Activated CD4-positive, alpha-beta memory T cell treated with anti-CD3 and anti-CD28 coated beads, Interleukin-2, amount 10 ng/mL, durations not matched to agents 7 days and 5 days (primary cell): ENCODE results near the gene MRTFA. TPM values are rescaled to one million over a fixed set of nuclear protein-coding genes. Genes with fewer than 3 reads are reported as not detected.
A peak's percentile ranks its signal among the peaks of the same experiment; 100 is the strongest.
"Not testable (repeated sequence)": the region's sequence is repeated elsewhere in the genome, so short reads cannot be mapped to it uniquely, and the experiment has no call there.

Experiments
- CTCF ChIA-PET: fragments of 350-600 bp; sonication (Branson Sonifier 250); formaldehyde crosslinking; loops from one replicate; lab custom pipeline; 2021; ENCODE audit warnings: antibody characterized with exemption, inconsistent platforms; lab: Charles Lee
- POLR2A ChIA-PET: fragments of 350-600 bp; sonication (Branson Sonifier 250); formaldehyde crosslinking; loops from one replicate; lab custom pipeline; 2021; ENCODE audit warnings: antibody characterized with exemption; lab: Charles Lee
- DNase-seq: peaks from one replicate; pipeline ENCODE4 v3.0.0-alpha.2; 2020
- H3K27ac Mint-ChIP-seq: one replicate; pipeline ENCODE4 v1.8.0; 2021; ENCODE audit warnings: mild to moderate bottlenecking, mixed read lengths
- H3K27me3 Mint-ChIP-seq: one replicate; pipeline ENCODE4 v1.8.0; 2021; ENCODE audit warnings: mixed read lengths
- H3K36me3 Mint-ChIP-seq: one replicate; pipeline ENCODE4 v1.8.0; 2021; ENCODE audit warnings: low read depth, mixed read lengths
- H3K4me1 Mint-ChIP-seq: one replicate; pipeline ENCODE4 v1.8.0; 2021; ENCODE audit warnings: mixed read lengths
- H3K4me3 Mint-ChIP-seq: one replicate; pipeline ENCODE4 v1.8.0; 2021; ENCODE audit warnings: mild to moderate bottlenecking, mixed read lengths
- H3K9me3 Mint-ChIP-seq: one replicate; pipeline ENCODE4 v1.8.0; 2021; ENCODE audit warnings: mixed read lengths
- total RNA-seq, 2 experiments: library from RNA; stranded (reverse); gene quantifications; one replicate each; pipeline ENCODE4 v1.2.3, GENCODE V29; 2021

MRTFA gene
- total RNA-seq = 10 to 100 TPM; 58.5 to 61.5 TPM

- no peaks in the 10 kb centered on the region for H3K9me3 Mint-ChIP-seq
- H3K4me3 Mint-ChIP-seq = peak within 1 kb of the TSS; percentile 91
- H3K27ac Mint-ChIP-seq = peak within 1 kb of the TSS; percentile 91
These were observed at the start of gene MRTFA for GRCh38 chr22:40636380-40637182. Gene MRTFA (minus strand): TSS chr22:40636719.

GRCh38 chr22:40685406-40685805 lies 48.9 kb upstream of the MRTFA start:
- Mint-ChIP-seq H3K36me3 (no peaks in the 10 kb centered on the region), H3K27me3 (peaks cover 8% of the 10 kb centered on the region), H3K4me1 (peaks cover 36% of the 10 kb centered on the region), H3K27ac (peak overlapping the region; percentile 74), H3K9me3 (no peaks in the 10 kb centered on the region), H3K4me3 (peak overlapping the region; percentile 61)
- POLR2A ChIA-PET = interaction anchor here (1.2 to 1.7 kb wide), 2 partner anchors 153 to 336 kb away, joined by 3 to 6 read pairs; no protein-coding TSS in a partner anchor
- DNase-seq = peak; percentile 40
- CTCF ChIA-PET = interaction anchor here (0.5 to 4.1 kb wide), 3 partner anchors 73 to 214 kb away, joined by 3 to 88 read pairs (median 54); no protein-coding TSS in a partner anchor

More at GRCh38 chr22:40636380-40637182, at the start of gene MRTFA:
- POLR2A ChIA-PET = interaction anchor here (0.6 to 6.1 kb wide), 30 partner anchors 8 to 983 kb away, joined by 3 to 59 read pairs (median 3); partner anchors contain the start of gene RANGAP1
- no peaks in the 10 kb centered on the region for H3K27me3 Mint-ChIP-seq
- CTCF ChIA-PET = interaction anchor here (0.6 to 2.5 kb wide), 9 partner anchors 10 to 1140 kb away, joined by 3 to 28 read pairs (median 6); no protein-coding TSS in a partner anchor
- H3K36me3 Mint-ChIP-seq = peaks cover 6% of the 10 kb centered on the region
- DNase-seq = peak; percentile 100
- peaks cover 31% of the 10 kb centered on the region for H3K4me1 Mint-ChIP-seq

GRCh38 chr22:40684728-40685127 lies 48.2 kb upstream of the MRTFA start:
- ChIA-PET CTCF (interaction anchor here (0.7 to 4.1 kb wide), 4 partner anchors 44 to 214 kb away, joined by 3 to 88 read pairs (median 31); no protein-coding TSS in a partner anchor), POLR2A (interaction anchor here (1.2 to 2.7 kb wide), 3 partner anchors 26 to 337 kb away, joined by 3 to 15 read pairs (median 6); no protein-coding TSS in a partner anchor)
- no peak for DNase-seq
- Mint-ChIP-seq H3K9me3 (no peaks in the 10 kb centered on the region), H3K4me1 (peaks cover 38% of the 10 kb centered on the region), H3K4me3 (peak overlapping the region; percentile 61), H3K27me3 (peaks cover 11% of the 10 kb centered on the region), H3K27ac (peak overlapping the region; percentile 74), H3K36me3 (no peaks in the 10 kb centered on the region)

- no peaks in the 10 kb centered on the region for H3K36me3 Mint-ChIP-seq
- no peak for DNase-seq
- no peak overlapping the region for H3K4me3 Mint-ChIP-seq
- POLR2A ChIA-PET = interaction anchor here (2.2 kb wide), 1 partner anchor 30 kb away, joined by 6 read pairs; no protein-coding TSS in a partner anchor
- no peak overlapping the region for H3K27ac Mint-ChIP-seq
- CTCF ChIA-PET = interaction anchor here (2.1 to 4.1 kb wide), 2 partner anchors 218 to 248 kb away, joined by 5 to 54 read pairs; no protein-coding TSS in a partner anchor
- no peaks in the 10 kb centered on the region for H3K9me3 Mint-ChIP-seq
- peaks cover 17% of the 10 kb centered on the region for H3K27me3 Mint-ChIP-seq
- H3K4me1 Mint-ChIP-seq = peaks cover 35% of the 10 kb centered on the region
These were observed 44.9 kb upstream of the MRTFA start for GRCh38 chr22:40681451-40681850.

- no peak for DNase-seq
- Mint-ChIP-seq H3K27me3 (peaks cover 17% of the 10 kb centered on the region), H3K9me3 (no peaks in the 10 kb centered on the region), H3K36me3 (no peaks in the 10 kb centered on the region), H3K4me1 (peaks cover 34% of the 10 kb centered on the region), H3K27ac (no peak overlapping the region), H3K4me3 (no peak overlapping the region)
- CTCF ChIA-PET = no interaction called here
- POLR2A ChIA-PET = no interaction called here
These were observed 44.3 kb upstream of the MRTFA start for GRCh38 chr22:40680819-40681183.

- no peak for DNase-seq
- peaks cover 30% of the 10 kb centered on the region for H3K4me1 Mint-ChIP-seq
- ChIA-PET CTCF (interaction anchor here (0.8 kb wide), 1 partner anchor 79 kb away, joined by 3 read pairs; no protein-coding TSS in a partner anchor), POLR2A (no interaction called here)
- H3K27ac Mint-ChIP-seq = no peak overlapping the region
- H3K36me3 Mint-ChIP-seq = no peaks in the 10 kb centered on the region
- H3K27me3 Mint-ChIP-seq = peaks cover 17% of the 10 kb centered on the region
- H3K9me3 Mint-ChIP-seq = no peaks in the 10 kb centered on the region
- no peak overlapping the region for H3K4me3 Mint-ChIP-seq
These were observed 43.7 kb upstream of the MRTFA start for GRCh38 chr22:40679964-40680818.

GRCh38 chr22:40679249-40679963 lies 42.9 kb upstream of the MRTFA start, which contains the start of gene MCHR1:
Gene MCHR1 (plus strand): TSS chr22:40679484. CDS start chr22:40679653, 169 bp downstream.
- DNase-seq = no peak
- no peak within 1 kb of the TSS for H3K4me3 Mint-ChIP-seq
- ChIA-PET CTCF (interaction anchor here (0.8 kb wide), 1 partner anchor 80 kb away, joined by 3 read pairs; no protein-coding TSS in a partner anchor), POLR2A (no interaction called here)
- H3K36me3 Mint-ChIP-seq = no peaks in the 10 kb centered on the region
- H3K9me3 Mint-ChIP-seq = no peaks in the 10 kb centered on the region
- H3K27me3 Mint-ChIP-seq = peaks cover 17% of the 10 kb centered on the region
- peaks cover 25% of the 10 kb centered on the region for H3K4me1 Mint-ChIP-seq
- H3K27ac Mint-ChIP-seq = no peak within 1 kb of the TSS

GRCh38 chr22:40678493-40679248 lies 42.2 kb upstream of the MRTFA start:
- POLR2A ChIA-PET = no interaction called here
- CTCF ChIA-PET = no interaction called here
- H3K27ac Mint-ChIP-seq = no peak overlapping the region
- DNase-seq = no peak
- peaks cover 17% of the 10 kb centered on the region for H3K27me3 Mint-ChIP-seq
- peaks cover 22% of the 10 kb centered on the region for H3K4me1 Mint-ChIP-seq
- H3K36me3 Mint-ChIP-seq = no peaks in the 10 kb centered on the region
- H3K9me3 Mint-ChIP-seq = no peaks in the 10 kb centered on the region
- no peak overlapping the region for H3K4me3 Mint-ChIP-seq

GRCh38 chr22:40676644-40677043 lies 40.1 kb upstream of the MRTFA start:
- H3K27ac Mint-ChIP-seq = no peak overlapping the region
- ChIA-PET POLR2A (no interaction called here), CTCF (no interaction called here)
- no peak for DNase-seq
- H3K27me3 Mint-ChIP-seq = peaks cover 17% of the 10 kb centered on the region
- peaks cover 3% of the 10 kb centered on the region for H3K4me1 Mint-ChIP-seq
- H3K36me3 Mint-ChIP-seq = no peaks in the 10 kb centered on the region
- no peak overlapping the region for H3K4me3 Mint-ChIP-seq
- H3K9me3 Mint-ChIP-seq = no peaks in the 10 kb centered on the region

GRCh38 chr22:40676166-40676565 lies 39.6 kb upstream of the MRTFA start:
- DNase-seq, H3K27ac Mint-ChIP-seq, H3K4me1 Mint-ChIP-seq, POLR2A ChIA-PET, H3K36me3 Mint-ChIP-seq, H3K4me3 Mint-ChIP-seq, H3K9me3 Mint-ChIP-seq: not testable (repeated sequence)
- H3K27me3 Mint-ChIP-seq = peaks cover 13% of the 10 kb centered on the region
- CTCF ChIA-PET = interaction anchor here (1.2 kb wide), 1 partner anchor 29 kb away, joined by 3 read pairs; no protein-coding TSS in a partner anchor

GRCh38 chr22:40674274-40674673 lies 37.8 kb upstream of the MRTFA start:
- peaks cover 9% of the 10 kb centered on the region for H3K4me1 Mint-ChIP-seq
- H3K4me3 Mint-ChIP-seq = no peak overlapping the region
- H3K27ac Mint-ChIP-seq = no peak overlapping the region
- POLR2A ChIA-PET = no interaction called here
- no peaks in the 10 kb centered on the region for H3K9me3 Mint-ChIP-seq
- H3K27me3 Mint-ChIP-seq = peaks cover 3% of the 10 kb centered on the region
- no peak for DNase-seq
- H3K36me3 Mint-ChIP-seq = no peaks in the 10 kb centered on the region
- CTCF ChIA-PET = interaction anchor here (0.7 kb wide), 1 partner anchor 9 kb away, joined by 4 read pairs; no protein-coding TSS in a partner anchor
